GOT3 (cell line): ENCODE measurements around the gene ADGRD1.

ENCODE experiments used
- DNase-seq: peaks from one replicate; lab custom pipeline; 2025; ENCODE audit warnings: mixed read lengths; lab: John Stamatoyannopoulos, UW

The ADGRD1 gene

GRCh38 chr12:131041968-131042833 lies 88.5 kb downstream of the ADGRD1 start:
- DNase-seq, result no peak

GRCh38 chr12:131042834-131043245 lies 89.1 kb downstream of the ADGRD1 start:
- DNase-seq, result no peak

- no peak for DNase-seq
Observed at GRCh38 chr12:131043401-131043871, 89.7 kb downstream of the ADGRD1 start.

GRCh38 chr12:131044136-131044535 lies 90.4 kb downstream of the ADGRD1 start:
- no peak for DNase-seq

GRCh38 chr12:131044760-131045381 lies 91.2 kb downstream of the ADGRD1 start:
- no peak for DNase-seq

GRCh38 chr12:131045705-131046460 lies 92.2 kb downstream of the ADGRD1 start:
- no peak for DNase-seq

- DNase-seq, result no peak
Observed at GRCh38 chr12:131046813-131047788, 93.4 kb downstream of the ADGRD1 start.

GRCh38 chr12:131047789-131048610 lies 94.3 kb downstream of the ADGRD1 start:
- DNase-seq, result no peak

- DNase-seq, result no peak
Observed at GRCh38 chr12:131048611-131048990, 94.9 kb downstream of the ADGRD1 start.

GRCh38 chr12:131049002-131049401 lies 95.3 kb downstream of the ADGRD1 start:
- no peak for DNase-seq

- DNase-seq, result no peak
Observed at GRCh38 chr12:131049549-131050339, 96.0 kb downstream of the ADGRD1 start.

- DNase-seq, result no peak
Observed at GRCh38 chr12:131050463-131051154, 96.9 kb downstream of the ADGRD1 start.

GRCh38 chr12:131051155-131051473 lies 97.4 kb downstream of the ADGRD1 start:
- no peak for DNase-seq

GRCh38 chr12:131052063-131052781 lies 98.5 kb downstream of the ADGRD1 start:
- DNase-seq, result no peak

- DNase-seq, result no peak
Observed at GRCh38 chr12:131052929-131053328, 99.2 kb downstream of the ADGRD1 start.

GRCh38 chr12:131053567-131053966 lies 99.9 kb downstream of the ADGRD1 start:
- DNase-seq, result no peak

- no peak for DNase-seq
Observed at GRCh38 chr12:131054345-131055092, 100.8 kb downstream of the ADGRD1 start.

GRCh38 chr12:131055093-131055465 lies 101.4 kb downstream of the ADGRD1 start:
- DNase-seq, result no peak
